ENCODE data around the gene GLIS1.
"Not testable (repeated sequence)": the region's sequence is repeated elsewhere in the genome, so short reads cannot be mapped to it uniquely, and the experiment has no call there.

GLIS1 gene

DNA sequence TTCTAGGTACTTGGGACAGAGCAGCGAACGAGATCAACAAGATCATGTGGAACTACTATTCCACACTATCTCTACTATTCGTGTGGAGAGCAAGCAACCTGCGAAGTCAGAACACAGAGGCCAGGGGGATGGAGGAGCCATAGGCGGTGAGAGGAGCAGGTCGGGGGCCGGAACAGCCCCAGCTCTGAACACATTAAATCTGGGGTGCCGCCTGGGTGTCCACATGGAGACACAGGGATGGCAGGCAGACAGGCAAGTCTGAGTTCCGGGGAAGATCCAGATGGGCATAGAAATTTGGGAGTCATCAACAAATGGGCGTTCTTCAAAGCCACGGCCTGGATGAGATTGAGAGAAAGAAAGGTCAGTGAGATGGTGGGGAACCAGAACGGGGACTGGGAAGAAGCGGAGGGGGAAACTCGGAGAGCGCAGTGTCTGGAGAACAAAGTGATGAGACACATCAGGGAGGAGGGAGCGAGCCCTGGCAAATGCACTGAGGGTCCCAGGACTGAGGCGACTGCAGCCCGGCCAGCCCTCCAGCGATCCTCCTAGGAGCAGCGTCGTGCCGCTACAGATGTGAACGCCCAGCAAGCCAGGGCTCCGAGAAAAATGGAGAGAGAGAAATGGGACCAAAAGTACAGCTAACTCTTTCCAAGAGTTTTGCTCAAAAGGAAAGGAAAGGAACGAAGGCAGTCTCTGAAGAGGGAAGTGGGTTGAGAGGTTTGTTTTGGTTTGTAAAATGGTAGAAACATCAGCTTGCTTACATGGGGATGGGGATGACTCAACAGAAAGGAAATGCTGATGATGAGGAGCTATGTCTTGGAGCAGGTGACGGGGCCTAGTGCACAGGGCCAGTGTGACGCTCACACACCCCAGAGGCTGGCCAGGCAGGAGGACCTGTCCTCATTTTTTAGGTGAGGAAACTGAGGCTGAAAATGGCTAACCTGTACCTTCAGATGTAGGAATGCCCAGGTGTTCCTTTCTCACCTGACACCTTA lies 84.5 kb downstream of the GLIS1 start:
- DNase-seq (ENCODE audit: low read depth in 3 of 3), result no peak

DNA sequence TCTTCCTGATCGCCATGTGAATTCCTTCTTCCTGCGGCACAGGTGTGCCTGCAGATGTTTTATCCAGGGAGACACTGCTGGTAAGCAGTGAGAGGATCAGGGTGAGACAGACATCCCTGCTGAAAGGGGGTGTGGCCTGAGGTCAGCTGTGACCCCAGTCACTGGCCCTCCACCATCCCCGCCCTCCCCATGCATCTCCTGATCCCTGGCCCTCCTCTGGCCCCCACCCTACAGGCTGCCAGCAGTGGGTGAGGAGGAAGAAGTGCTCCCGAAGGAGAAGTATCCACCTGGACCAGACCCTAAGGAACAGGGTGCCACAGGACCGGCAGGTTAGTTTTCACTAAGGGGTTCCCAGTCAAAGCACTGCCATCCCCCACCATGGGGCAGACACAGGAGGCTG lies 85.3 kb downstream of the GLIS1 start:
- DNase-seq (ENCODE audit: low read depth in 3 of 3), result no peak

DNA sequence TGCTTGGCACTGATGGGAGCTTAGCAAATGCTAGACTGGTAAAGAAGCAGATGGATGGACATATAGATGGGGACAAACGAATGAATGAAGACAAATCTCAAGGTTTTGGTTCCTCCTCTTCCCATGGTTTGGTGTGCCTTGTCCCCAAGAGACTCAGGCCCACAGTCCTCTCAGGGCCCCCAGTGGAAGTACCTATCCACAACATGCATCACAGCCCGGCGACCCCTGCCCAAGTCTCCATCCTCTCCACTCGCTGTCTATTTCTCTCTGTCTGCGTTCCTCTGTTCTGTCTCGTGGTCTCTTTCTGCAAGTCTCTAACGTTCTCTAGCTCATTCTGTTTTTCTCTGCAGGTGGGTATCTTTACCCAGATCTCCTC lies 85.8 kb downstream of the GLIS1 start:
- DNase-seq (ENCODE audit: low read depth in 3 of 3), result no peak

DNA sequence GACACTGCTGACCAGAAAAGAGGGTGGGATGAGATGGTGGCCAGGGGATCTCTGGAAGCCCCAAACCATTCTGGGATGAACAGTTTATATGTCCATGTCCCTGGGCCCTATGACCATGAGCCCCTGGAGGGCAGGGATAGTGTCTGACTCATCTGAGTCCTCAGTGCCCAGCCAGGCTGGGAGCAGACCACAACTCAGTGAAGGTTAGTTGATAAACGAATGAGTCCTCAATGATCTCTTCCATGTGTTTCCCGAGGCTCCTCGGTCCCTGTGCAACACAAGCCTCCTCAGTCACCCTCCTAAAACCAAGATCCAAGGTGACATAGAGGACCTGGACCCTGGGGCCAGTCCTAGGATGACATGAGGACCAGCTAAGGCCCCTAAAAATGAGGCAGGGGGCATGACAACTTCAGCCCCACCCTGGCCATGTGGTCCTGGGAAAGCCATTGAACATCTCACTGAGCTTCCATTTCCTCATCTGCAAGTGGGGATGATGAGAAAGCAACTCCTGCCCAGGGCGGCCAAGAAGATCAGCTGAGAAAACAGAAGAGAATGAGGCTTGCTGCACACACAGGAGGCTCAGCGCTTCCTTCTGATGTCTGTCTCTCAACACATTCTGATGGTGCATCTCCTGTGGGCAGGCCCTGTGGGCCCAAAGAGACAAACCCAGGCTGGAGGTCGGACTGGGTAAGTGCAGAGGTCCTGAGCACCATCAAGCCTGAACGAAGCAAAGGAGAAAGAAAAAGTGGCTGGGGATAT lies 86.3 kb downstream of the GLIS1 start:
- DNase-seq (ENCODE audit: low read depth in 3 of 3), result no peak

DNA sequence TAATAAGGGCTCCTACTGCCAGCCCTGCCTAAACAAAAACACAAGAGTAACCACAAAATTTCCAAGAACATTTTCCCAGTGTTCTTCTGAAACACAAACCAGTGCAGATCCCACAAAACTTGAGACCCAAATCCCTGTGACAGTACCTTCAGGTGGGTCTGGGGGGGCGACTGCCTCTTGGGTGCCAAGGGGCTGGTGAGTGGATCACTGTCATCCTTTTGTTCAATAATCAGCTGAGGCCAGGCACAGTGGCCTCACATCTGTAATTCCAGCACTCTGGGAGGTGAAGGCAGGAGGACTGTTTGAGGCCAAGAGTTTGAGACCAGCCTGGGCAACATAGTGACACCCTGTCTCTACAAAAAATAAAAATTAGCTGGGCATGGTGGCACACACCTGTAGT lies 87.6 kb downstream of the GLIS1 start:
- no peak for DNase-seq (ENCODE audit: low read depth in 3 of 3)

DNA sequence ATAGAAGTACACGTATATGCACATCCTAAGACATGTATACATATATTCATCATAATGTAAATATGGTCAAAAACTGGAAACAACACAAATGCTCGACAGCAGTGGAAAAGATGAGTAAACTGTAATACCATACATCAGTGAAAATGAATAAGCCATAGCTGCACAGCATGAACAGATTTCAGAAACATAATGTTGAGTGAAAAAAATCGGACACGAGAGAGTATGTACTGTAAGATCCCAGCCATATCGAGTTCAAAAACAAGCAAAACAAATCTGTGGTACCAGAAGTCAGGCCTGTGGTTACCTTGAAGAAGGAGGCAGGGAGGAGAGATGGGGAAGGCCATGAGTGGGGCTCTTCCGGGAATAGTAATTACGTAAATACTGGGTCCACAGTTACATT lies 90.4 kb downstream of the GLIS1 start:
- DNase-seq (ENCODE audit: low read depth in 3 of 3), result no peak

DNA sequence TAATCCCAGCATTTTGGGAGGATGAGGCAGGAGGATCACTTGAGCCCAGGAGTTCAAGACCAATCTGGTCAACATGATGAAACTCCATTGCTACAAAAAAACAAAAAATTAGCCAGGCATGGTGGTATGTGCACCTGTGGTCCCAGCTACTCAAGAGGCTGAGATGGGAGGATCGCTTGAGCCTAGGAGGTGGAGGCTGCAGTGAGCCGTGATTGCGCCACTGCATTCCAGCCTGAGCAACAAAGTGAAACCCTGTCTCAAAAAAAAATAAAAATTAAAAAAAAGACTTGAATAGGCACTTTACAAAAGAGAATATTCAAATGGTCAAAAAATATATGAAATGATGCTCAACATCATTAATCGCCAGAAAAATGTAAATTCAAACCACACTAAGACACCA lies 91.0 kb downstream of the GLIS1 start:
- DNase-seq (ENCODE audit: low read depth in 3 of 3), result not testable (repeated sequence)

DNA sequence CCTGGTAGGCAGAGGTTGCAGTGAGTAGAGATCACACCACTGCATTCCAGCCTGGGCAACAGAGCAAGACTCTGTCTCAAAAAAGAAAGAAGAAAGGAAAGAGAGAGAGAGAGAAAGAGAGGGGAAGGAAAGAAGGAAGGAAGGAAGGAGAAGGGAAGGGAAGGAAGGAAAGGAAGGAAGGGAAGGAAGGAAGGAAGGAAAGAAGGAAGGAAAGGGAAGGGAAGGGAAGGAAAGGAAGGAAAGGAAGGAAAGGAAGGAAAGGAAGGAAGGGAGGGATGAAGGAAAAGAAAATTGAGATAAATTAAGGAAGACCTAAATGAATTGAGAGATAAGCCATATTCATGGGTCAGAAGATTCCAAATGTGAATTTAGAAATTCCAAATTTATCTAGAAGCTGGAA lies 92.2 kb downstream of the GLIS1 start:
- no peak for DNase-seq (ENCODE audit: low read depth in 3 of 3)

DNA sequence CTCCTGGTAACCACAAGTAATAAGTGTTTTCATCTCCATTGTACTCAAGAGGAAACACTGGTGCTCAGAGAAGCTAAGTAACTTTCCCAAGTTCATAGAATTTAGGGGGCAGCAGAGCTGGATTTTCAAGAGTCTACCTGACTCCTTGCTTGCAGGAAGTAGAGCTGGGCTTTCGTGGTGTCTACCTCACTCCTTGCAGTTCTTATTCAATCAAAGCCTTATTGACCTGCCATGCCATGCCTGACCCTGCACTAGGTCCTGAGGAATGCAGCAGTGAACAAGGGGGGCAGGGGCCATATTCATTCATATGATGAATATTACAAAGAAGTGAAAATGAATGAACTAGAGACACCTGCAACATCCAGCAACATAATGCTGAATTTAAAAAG lies 93.3 kb downstream of the GLIS1 start:
- no peak for DNase-seq (ENCODE audit: low read depth in 3 of 3)

DNA sequence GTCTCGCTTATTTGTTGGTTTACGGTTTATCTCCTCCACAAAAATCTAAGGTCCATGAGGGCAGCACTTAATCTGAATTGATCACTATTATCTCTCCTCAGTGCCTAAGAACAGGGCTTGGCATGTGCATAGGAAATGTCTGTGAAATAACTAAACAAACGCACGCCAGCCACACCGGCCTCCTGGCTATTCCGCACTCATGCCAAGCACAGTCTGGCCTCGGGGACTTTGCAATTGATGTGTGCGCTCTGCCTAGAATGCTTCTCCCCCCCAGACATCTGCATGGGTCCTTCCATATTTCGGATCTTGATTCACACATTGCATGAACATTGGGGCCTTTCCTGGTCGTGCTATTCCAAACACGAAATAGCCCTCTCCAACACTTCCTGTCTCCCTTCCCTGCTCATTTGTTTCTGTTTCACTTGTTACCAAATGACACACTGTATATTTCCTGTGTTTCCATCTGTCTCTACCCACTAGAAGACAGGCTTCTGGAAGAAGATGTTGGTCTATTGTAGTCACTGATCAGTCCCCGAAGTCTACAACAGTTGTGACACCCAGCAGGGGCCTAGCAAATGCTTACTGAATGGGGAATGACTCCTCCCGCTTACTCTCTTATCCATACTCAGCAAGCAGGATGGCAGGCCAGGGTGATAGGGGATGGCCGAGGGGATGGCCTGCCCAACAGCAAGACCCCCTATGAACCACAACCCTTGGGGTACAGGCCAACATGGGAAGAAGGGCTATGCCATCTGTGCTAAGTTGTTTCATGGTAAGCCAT lies 93.9 kb downstream of the GLIS1 start:
- no peak for DNase-seq (ENCODE audit: low read depth in 3 of 3)

DNA sequence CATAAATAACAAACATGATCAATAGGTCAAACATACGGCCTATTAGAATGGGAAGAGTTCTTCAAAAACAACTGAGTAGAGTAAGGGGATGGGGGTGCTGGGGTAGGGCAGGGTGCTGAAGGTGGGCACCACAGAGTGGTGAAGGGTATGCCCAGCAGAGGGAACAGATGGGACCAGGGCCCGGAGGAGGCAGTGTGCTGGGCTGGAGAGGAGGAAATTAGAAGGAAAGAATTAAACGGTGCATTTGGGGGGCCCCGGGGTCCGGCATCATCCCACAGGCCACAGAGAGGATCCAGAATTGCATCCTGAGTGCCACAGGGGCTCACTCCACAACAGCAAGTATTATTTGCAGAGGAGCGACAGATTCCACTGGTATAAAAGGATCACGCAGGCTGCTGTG lies 94.5 kb downstream of the GLIS1 start:
- no peak for DNase-seq (ENCODE audit: low read depth in 3 of 3)

DNA sequence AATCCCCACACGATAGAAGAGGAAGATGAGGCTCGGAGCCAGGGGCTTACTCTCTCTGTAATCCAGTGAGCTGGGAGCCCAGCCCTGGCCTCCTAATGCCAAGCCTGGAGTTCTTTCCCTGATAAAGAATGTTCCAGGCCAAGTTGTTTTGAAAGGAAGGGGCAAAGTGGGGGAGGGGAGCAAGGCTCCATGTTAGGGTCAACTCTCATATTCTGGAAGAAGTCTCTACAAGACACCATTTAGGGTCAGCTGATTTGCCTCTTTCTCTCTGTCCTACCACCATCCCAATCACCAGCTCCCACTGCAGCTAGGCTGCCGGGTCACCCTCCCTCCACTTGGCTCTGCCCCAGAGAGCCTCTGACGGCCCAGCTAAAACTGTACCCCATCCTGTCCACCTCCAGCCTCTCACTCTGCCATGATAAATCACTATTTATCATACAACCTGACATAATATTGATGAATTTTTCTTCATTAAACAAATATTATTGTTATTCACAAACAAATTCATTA lies 95.0 kb downstream of the GLIS1 start:
- DNase-seq (ENCODE audit: low read depth in 3 of 3), result no peak

DNA sequence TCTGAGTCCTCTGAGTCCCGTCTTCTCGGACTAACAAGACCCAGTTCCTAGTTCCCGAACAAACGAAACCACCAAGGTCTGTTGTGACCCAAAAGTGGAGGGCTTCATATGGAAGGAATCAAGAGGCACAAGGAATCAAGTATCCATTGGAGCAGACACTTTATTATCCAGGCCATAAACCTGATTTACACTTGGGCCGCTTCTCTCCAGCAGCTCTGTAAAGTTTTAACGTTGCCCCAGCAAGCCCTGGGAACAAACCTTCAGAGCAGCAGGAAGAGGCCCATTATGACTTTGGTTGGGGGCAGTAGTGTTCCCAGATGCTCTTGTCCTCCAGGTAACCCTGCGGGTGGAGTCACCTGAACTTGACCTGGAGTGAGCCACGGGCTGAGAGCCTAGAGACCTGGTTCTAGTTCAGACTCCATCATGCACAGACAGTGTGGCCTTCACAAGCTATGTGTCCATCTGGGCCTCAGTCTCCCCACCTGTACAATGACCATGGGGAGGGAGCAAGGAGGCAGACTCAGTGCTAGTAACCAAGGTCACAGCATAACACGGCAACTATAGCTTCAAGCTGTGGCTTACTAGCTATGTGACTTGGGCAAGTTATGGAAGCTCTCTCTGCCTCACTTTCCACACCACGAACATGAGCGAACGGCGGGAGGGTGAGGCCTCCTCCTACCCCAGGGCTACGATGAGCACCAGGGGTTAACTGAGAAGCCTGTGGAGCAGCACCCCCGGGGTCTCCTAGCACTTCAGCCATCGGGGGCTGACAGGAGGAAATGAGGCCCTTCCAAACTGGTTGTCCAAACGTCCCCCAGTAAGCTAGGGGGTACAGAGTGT lies 95.7 kb downstream of the GLIS1 start:
- DNase-seq (ENCODE audit: low read depth in 3 of 3), result no peak

DNA sequence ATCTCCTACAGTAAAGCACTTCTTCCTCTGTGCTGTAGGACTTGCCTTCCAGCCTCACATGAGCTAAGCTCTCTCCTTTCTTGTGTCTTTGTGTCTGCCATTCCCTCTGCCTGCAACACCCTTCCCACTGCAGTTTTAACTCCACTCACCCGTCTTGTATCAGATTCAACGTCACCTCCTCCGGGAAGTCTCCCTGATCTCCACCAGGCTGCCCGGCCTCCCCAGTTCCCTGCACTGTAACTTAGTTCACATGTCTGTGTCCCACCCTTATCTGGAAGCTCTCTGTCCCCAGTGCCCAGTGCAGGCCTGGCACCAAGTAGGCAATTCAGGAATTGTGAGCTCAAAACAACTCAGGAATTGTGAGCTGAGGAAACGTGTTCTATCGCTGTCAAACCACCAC lies 96.4 kb downstream of the GLIS1 start:
- DNase-seq (ENCODE audit: low read depth in 3 of 3), result no peak

DNA sequence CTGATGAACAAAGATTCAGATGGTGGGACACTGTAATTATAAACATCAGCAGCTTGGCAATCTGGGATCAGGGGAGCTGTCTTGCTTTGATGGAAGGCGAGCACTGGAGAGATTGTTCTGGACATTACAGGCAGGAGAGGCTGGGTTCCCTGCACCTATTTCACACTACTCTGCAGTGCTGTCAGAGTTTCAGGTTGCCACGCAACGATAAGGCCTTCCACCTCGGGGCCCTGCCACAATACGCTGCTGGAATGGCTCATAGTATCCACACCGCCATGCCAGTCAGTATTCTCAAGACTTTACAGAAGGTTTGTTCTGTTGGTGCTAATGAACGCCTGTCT lies 96.8 kb downstream of the GLIS1 start:
- no peak for DNase-seq (ENCODE audit: low read depth in 3 of 3)

DNA sequence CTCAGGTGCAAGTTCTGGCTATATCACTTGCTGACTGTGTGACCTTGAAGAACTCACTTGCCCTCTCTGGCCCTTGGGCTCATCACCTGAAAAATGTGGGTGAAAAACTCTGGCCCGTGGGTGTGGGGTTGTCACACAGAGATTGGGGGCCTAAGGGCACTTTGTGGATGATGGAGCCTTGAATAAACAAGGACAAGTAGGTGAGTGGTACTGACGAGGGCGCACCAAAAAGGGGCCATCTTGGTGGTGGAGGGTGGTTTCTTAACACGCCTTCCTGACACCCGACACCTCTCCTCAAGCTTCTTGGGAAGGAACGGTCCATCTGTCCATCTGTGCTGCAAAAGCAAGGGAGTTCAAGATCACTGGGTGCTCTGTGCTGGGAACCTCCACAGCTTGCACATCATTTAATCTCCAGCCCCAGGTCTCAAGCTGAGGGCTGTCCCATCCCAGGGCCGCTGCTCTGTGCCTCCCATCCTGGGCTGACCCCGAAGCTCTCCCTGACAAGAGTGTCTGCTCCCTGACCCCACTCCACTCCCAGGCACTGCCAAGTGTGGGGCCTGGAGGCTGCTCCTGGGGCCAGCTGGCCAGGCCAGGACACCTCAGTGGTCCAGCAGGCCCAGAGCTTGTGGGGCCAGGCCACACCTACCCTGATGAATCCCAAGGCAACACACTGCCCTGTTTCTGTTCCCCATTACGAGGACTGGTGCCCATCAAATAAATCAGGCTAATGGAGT lies 97.3 kb downstream of the GLIS1 start:
- DNase-seq (ENCODE audit: low read depth in 3 of 3), result no peak

DNA sequence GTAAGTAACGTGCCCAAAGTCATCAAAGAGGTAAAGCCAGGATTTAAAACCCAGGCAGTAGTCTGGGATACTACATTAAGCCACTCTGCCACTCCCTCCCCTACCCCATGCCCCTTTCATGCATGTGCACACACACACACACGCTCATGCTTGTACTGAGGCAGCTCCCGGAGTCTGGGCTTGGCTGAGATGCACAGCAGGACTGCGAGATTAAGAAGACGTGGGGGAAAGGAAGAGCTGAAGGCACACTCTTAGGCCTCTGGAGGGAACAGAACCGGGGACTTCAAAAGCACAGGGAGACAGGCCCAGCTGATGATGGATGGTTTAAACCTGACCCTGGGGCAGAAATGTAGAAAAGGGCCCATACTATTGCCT lies 98.3 kb downstream of the GLIS1 start:
- no peak for DNase-seq (ENCODE audit: low read depth in 3 of 3)

DNA sequence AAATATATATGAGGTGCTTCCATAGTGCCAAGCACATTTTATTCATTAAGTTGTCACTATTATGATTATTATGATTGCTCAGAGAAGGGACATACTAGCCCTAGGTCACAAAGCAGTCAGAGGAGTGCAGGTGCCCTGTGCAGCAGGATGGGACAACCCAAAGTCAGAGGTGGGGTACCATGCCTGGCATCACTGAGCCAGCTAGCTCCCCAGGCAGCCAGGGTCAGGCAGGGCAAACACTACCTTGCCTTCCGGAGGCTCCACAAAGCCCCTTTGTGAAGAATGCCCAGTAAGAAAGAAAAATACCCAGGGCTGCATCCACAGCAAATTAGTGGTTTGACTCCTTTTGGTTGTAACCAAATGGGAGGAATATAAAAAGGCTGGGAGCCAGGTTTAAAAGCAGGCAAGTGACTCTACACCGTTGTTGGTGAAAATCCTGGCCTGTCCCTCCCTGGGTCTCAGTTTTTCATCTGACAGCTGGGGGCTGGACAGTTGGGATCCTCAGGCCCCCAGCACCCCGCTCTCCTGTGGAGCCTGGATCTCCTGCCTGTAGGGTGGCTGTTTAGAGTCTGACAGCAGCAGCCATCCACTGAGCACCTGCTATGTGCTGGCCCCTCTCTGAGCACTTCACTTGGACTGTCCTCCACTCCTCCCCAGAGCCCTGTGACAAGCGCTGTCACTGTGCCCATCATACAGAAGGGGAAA lies 98.8 kb downstream of the GLIS1 start:
- no peak for DNase-seq (ENCODE audit: low read depth in 3 of 3)

DNA sequence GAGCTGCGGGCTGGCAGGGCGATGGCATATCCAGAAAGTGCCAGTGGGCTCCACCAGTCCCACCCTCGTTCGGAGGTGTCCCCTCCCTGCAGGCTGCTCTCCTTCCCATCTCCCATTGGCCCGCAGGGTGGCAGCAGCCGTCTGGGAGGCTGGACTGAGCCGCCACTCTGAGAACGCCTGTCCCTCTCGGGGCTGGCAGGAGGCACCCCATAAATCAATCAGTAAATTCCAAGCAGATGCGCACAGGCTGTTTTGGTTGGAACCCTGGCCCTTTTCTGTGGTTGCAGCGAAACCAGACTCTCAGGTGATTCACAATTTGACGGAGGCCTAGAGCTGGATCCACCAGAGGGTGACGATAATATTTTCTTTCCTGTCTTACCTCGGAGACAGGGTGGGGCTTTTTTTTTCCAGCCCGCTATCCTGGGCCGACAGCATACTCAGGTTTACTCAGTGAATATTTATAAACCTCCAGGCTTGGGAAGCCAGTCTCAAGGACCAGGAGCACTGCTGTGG lies 99.7 kb downstream of the GLIS1 start:
- DNase-seq (ENCODE audit: low read depth in 3 of 3), result no peak

Data from stimulated activated CD4-positive, alpha-beta T cell treated with anti-CD3 and anti-CD28 coated beads, TNF-alpha, amount 100 ng/mL, for 24 hours (primary cell).